ENCODE measurements around the gene FAM83D. TPM values are rescaled to one million over a fixed set of nuclear protein-coding genes. Genes with fewer than 3 reads are reported as not detected.

Gene FAM83D
- total and polyA plus RNA-seq, 2 of the 8 experiments (the other 6 are each of a cell fraction or from before 2014, with no cell fraction given), result 60.9 to 62.6 TPM

- peaks cover 53 to 85% of the 10 kb centered on the region in 2 experiments for H3K79me2 ChIP-seq (ENCODE audit: control insufficient read depth in 1 of 2, insufficient read depth in 2 of 2, low read length in 2 of 2)
- no peak overlapping the region for H3K23ac ChIP-seq (ENCODE audit: insufficient read length)
- POLR2A ChIA-PET (ENCODE audit: partially characterized antibody), result interaction anchor here (0.8 to 5.9 kb wide), 4 partner anchors 9 to 33 kb away, joined by 3 to 57 read pairs (median 30); partner anchors contain the start of gene DHX35
- no peak overlapping the region for H2AK5ac ChIP-seq (ENCODE audit: low read depth, low read length)
- no peak overlapping the region for H2BK12ac ChIP-seq (ENCODE audit: low read depth, low read length)
- DNase-seq (ENCODE audit: low read depth in 1 of 2, low spot score in 2 of 2), result no peak
- H2BK15ac ChIP-seq (ENCODE audit: low read length), result no peak overlapping the region
- no peaks in the 10 kb centered on the region for H3K9me3 ChIP-seq (ENCODE audit: insufficient read depth in 2 of 2, low read depth in 1 of 2, low read length in 1 of 2)
- H4K20me1 ChIP-seq (replicated peaks in 1 of 2; ENCODE audit: control insufficient read depth in 1 of 2, insufficient read depth in 2 of 2, low read length in 2 of 2), result peaks cover 18 to 19% of the 10 kb centered on the region in 2 experiments
- H3K27me3 ChIP-seq (replicated peaks in 1 of 4; ENCODE audit: control insufficient read depth in 3 of 4, extremely low read depth in 1 of 4, insufficient read depth in 3 of 4, low read length in 3 of 4), result no peaks in the 10 kb centered on the region
- CTCF ChIA-PET (ENCODE audit: partially characterized antibody), result interaction anchor here (0.6 to 2.0 kb wide), 6 partner anchors 8 to 705 kb away, joined by 4 to 6 read pairs (median 4); no protein-coding TSS in a partner anchor
- H2AFZ ChIP-seq (ENCODE audit: low read length), result no peak overlapping the region
- H4K8ac ChIP-seq (ENCODE audit: extremely low read depth, insufficient read depth, low read length), result no peak overlapping the region
- H3K36me3 ChIP-seq (ENCODE audit: control insufficient read depth in 2 of 4, insufficient read depth in 4 of 4, low read length in 3 of 4), result peaks cover 0 to 8% (median 2%) of the 10 kb centered on the region in 4 experiments; a peak in 3 of 8 replicates
- H3K4me3 ChIP-seq (ENCODE audit: extremely low read depth in 1 of 4, insufficient read depth in 2 of 4, low read depth in 3 of 4, low read length in 4 of 4), result no peak overlapping the region
- H4K91ac ChIP-seq (replicated peaks; ENCODE audit: insufficient read length, low read length), result no peak overlapping the region
- H3K56ac ChIP-seq (replicated peaks; ENCODE audit: insufficient read length, low read depth, low read length), result no peak overlapping the region
- peaks cover 15% of the 10 kb centered on the region for H3K79me1 ChIP-seq (ENCODE audit: low read depth, low read length)
- H3K9ac ChIP-seq (replicated peaks in 1 of 4; ENCODE audit: extremely low read depth in 1 of 4, low read depth in 3 of 4, low read length in 3 of 4), result no peak overlapping the region; a peak in 1 of 7 replicates
- no peak overlapping the region for H2BK5ac ChIP-seq (ENCODE audit: low read depth, low read length)
- no peak overlapping the region for H3K27ac ChIP-seq (ENCODE audit: low read depth, low read length)
- H3K4me1 ChIP-seq (replicated peaks in 1 of 4; ENCODE audit: control insufficient read depth in 3 of 4, insufficient read depth in 4 of 4, low read length in 3 of 4), result peaks cover 6 to 12% (median 8%) of the 10 kb centered on the region in 4 experiments
- no peak overlapping the region for H3K4ac ChIP-seq (replicated peaks; ENCODE audit: insufficient read length, low read depth, low read length)
- TF ChIP-seq PHF8 (conservative IDR thresholded peaks at IDR 0.05; ENCODE audit: low read depth, low read length), result no peak
- no peak for TF ChIP-seq MAFK (IDR thresholded peaks at IDR 0.05; ENCODE audit: low read depth, low read length)
- 0 out of 2 replicates have a peak, but pooled peaks have one; percentile 5 for TF ChIP-seq POLR2AphosphoS5 (IDR thresholded peaks at IDR 0.05; ENCODE audit: low read depth, low read length)
- no peak for TF ChIP-seq GTF2F1 (IDR thresholded peaks at IDR 0.05; ENCODE audit: borderline replicate concordance, low read depth, low read length)
- TF ChIP-seq EP300 (IDR thresholded peaks at IDR 0.05; ENCODE audit: borderline replicate concordance in 1 of 2, low read depth in 2 of 2, low read length in 2 of 2), result no peak
- no peak for TF ChIP-seq ATF3 (IDR thresholded peaks at IDR 0.05; ENCODE audit: insufficient read depth, low read depth, low read length)
- no peak for TF ChIP-seq BRCA1 (IDR thresholded peaks at IDR 0.05; ENCODE audit: low read depth, low read length)
- TF ChIP-seq SIN3A (conservative IDR thresholded peaks at IDR 0.05 in 1 of 2, IDR thresholded peaks at IDR 0.05 in 1 of 2; ENCODE audit: low read depth in 1 of 2, low read length in 2 of 2), result no peak
- WGBS, 2 experiments (ENCODE audit: extremely low coverage in 1 of 2, insufficient coverage in 1 of 2, insufficient read length in 1 of 2, insufficient replicate concordance in 2 of 2, low coverage in 1 of 2, low lambda C conversion rate in 2 of 2, missing lambda C conversion rate in 1 of 2), result 94% methylated on average over 1 of the region's 1 CpG; no CpG with 5 or more reads in 1 of the 2 experiments
- no peak overlapping the region for H4K5ac ChIP-seq (ENCODE audit: insufficient read length, low read depth, low read length)
- H2BK120ac ChIP-seq (replicated peaks; ENCODE audit: low read depth, low read length), result no peak overlapping the region
- no peak overlapping the region for H3K14ac ChIP-seq (ENCODE audit: insufficient read length)
- FAIRE-seq, result no peak
- H3K23me2 ChIP-seq (ENCODE audit: low read depth, low read length), result peaks cover 13% of the 10 kb centered on the region
- no peak overlapping the region for H3K18ac ChIP-seq (ENCODE audit: extremely low read depth, low read length)
- no peak overlapping the region for H3K4me2 ChIP-seq (ENCODE audit: insufficient read depth in 1 of 2, low read depth in 2 of 2, low read length in 2 of 2)
- H2BK20ac ChIP-seq (ENCODE audit: low read length), result no peak overlapping the region
These were observed 4.0 kb downstream of the FAM83D start for GRCh38 chr20:38930242-38930569.
